GM21529 (cell line): Measurements from ENCODE around the gene MRTO4.
"Not testable (repeated sequence)": the region's sequence is repeated elsewhere in the genome, so short reads cannot be mapped to it uniquely, and the experiment has no call there.

Source experiments
- ATAC-seq: cut with Tn5 transposase; IDR thresholded peaks from one replicate; pipeline ENCODE4 v1.9.1; 2021; ENCODE audit not compliant: unreplicated experiment

MRTO4 gene

GRCh38 chr1:19269427-19270342 lies 18.1 kb downstream of the MRTO4 start:
- ATAC-seq = not testable (repeated sequence)

GRCh38 chr1:19270343-19270730 lies 18.7 kb downstream of the MRTO4 start:
- not testable (repeated sequence) for ATAC-seq

GRCh38 chr1:19272064-19272463 lies 20.5 kb downstream of the MRTO4 start:
- no peak for ATAC-seq

GRCh38 chr1:19273106-19273843 lies 21.7 kb downstream of the MRTO4 start:
- no peak for ATAC-seq

- not testable (repeated sequence) for ATAC-seq
These were observed 22.4 kb downstream of the MRTO4 start for GRCh38 chr1:19273844-19274531.

- ATAC-seq = no peak
These were observed 23.0 kb downstream of the MRTO4 start for GRCh38 chr1:19274636-19275035.

GRCh38 chr1:19283891-19284290 lies 32.3 kb downstream of the MRTO4 start:
- ATAC-seq = no peak

GRCh38 chr1:19284881-19285280 lies 33.3 kb downstream of the MRTO4 start:
- ATAC-seq = no peak

GRCh38 chr1:19285366-19285765 lies 33.8 kb downstream of the MRTO4 start:
- ATAC-seq = not testable (repeated sequence)

GRCh38 chr1:19285807-19286206 lies 34.2 kb downstream of the MRTO4 start:
- not testable (repeated sequence) for ATAC-seq

GRCh38 chr1:19287436-19288185 lies 36.0 kb downstream of the MRTO4 start:
- ATAC-seq = no peak

GRCh38 chr1:19288324-19289241 lies 37.0 kb downstream of the MRTO4 start, which contains the start of gene AKR7A3:
Gene AKR7A3 (minus strand): TSS chr1:19288770. CDS start chr1:19288709, 61 bp downstream.
- ATAC-seq = not testable (repeated sequence)

GRCh38 chr1:19289244-19289643 lies 37.6 kb downstream of the MRTO4 start:
- no peak for ATAC-seq

GRCh38 chr1:19294638-19295037 lies 43.0 kb downstream of the MRTO4 start:
- ATAC-seq = no peak

- no peak for ATAC-seq
These were observed 48.6 kb downstream of the MRTO4 start for GRCh38 chr1:19300211-19300610.

- not testable (repeated sequence) for ATAC-seq
These were observed 52.5 kb downstream of the MRTO4 start for GRCh38 chr1:19304081-19304480.

GRCh38 chr1:19305880-19306279 lies 54.3 kb downstream of the MRTO4 start:
- ATAC-seq = no peak

- no peak for ATAC-seq
These were observed 55.3 kb downstream of the MRTO4 start for GRCh38 chr1:19306941-19307340.

- no peak for ATAC-seq
These were observed 56.3 kb downstream of the MRTO4 start for GRCh38 chr1:19307794-19308508.
